Measurements from ENCODE around the gene PGAP6.
"Not testable (repeated sequence)": the region's sequence is repeated elsewhere in the genome, so short reads cannot be mapped to it uniquely, and the experiment has no call there.

PGAP6 gene

DNA sequence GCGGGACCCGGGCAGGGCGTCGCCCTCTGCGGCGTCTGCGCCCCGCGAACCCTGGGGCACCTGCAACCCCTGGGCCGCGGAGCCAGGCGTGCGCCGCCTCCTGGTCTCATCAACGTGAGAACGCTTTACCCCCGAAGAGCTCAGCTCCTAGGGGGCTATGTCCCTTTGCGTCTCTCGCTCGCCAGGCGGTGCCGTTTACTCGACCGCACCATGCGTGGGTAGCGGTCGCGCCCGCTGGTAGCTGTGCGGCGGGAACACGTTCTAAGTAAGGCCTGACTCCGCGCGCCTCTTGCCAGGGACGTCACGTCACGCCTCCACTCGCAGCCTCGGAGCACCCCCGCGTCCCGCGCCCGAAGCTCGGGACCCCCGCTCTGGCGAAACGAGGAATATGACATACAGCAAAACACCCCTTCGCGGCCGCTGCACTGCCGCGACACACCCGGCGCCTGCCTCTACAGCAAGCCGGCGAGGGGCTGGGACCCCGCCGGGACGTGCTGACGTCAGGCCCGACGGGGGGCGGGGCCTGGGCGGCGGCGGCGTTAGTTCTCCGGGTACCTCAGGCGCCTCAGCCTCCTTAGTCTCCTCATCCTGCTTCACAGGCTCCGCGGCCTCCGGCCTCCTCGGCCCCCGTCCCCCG, 43.4 kb upstream of the PGAP6 start, which contains the start of gene RAB11FIP3:
TSS of gene RAB11FIP3 (plus strand) at position 568 of the 637 bp plus-strand sequence. CDS start 358 bp downstream, outside the sequence.
- TF ChIP-seq, protein P1, sequence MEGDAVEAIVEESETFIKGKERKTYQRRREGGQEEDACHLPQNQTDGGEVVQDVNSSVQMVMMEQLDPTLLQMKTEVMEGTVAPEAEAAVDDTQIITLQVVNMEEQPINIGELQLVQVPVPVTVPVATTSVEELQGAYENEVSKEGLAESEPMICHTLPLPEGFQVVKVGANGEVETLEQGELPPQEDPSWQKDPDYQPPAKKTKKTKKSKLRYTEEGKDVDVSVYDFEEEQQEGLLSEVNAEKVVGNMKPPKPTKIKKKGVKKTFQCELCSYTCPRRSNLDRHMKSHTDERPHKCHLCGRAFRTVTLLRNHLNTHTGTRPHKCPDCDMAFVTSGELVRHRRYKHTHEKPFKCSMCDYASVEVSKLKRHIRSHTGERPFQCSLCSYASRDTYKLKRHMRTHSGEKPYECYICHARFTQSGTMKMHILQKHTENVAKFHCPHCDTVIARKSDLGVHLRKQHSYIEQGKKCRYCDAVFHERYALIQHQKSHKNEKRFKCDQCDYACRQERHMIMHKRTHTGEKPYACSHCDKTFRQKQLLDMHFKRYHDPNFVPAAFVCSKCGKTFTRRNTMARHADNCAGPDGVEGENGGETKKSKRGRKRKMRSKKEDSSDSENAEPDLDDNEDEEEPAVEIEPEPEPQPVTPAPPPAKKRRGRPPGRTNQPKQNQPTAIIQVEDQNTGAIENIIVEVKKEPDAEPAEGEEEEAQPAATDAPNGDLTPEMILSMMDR (IDR thresholded peaks at IDR 0.05; ENCODE audit: low read length, missing control alignments) = no peak

DNA sequence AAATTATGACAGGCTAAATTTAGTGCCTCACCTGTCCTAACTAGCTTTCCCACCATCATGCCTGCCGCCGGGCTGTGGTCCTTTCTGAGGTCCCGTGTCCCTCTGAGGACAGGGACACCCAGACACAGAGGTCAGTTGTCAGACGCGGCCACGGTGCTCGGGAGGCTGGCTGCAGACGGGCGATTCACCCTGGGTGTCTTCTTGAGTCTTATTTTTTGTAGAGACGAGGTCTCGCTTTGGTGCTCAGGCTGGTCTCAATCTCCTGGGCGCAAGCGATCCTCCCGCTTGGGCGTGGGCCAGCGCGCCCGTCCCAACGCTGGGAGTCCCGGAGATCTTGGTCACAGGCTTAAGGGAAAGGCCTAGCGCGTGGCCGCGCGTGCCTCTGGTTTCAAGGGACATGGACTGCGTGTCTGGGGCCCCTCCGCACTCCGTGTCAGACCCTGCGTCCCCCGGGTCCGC, 42.9 kb upstream of the PGAP6 start:
- TF ChIP-seq, protein P1 (IDR thresholded peaks at IDR 0.05; ENCODE audit: low read length, missing control alignments) = no peak
- DNase-seq (ENCODE audit: low read depth) = no peak
- H3K4me3 ChIP-seq (replicated peaks; ENCODE audit: low read depth, low read length) = peak overlapping the region; percentile 73

More for the DNA sequence above, 43.4 kb upstream of the PGAP6 start, which contains the start of gene RAB11FIP3:
- peak; percentile 74 for DNase-seq (ENCODE audit: low read depth)
- H3K4me3 ChIP-seq (replicated peaks; ENCODE audit: low read depth, low read length) = peak within 1 kb of the TSS; percentile 73

DNA sequence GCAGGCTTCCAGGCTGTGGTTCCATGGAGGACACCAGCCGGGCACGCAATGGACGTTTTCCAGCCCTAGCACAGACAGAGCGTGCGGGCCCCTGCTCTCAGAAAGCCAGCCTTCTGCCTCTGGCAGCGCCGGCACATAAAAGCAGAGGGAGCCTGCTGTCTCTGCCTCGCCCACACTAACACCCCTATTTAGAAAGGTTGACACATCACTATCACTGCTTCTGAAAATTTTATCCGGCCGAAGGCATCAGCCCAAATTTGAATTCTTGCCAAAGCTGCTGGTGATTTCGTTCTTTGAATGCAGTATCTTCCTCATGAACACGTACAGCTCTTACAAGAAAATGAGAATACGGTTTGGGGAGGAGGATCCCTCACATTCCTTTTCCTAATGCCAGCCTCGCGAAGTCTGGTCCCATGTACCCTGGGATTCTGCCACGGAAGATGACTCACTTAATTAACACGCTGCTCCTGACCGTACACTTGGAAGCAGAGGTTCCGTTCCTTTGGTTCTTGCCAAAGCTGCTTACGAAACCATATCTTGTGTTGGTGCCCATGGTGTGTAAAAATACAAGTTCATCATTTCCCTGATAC, 42.4 kb upstream of the PGAP6 start:
- peak; percentile 98 for DNase-seq (ENCODE audit: low read depth)
- peak overlapping the region; percentile 73 for H3K4me3 ChIP-seq (replicated peaks; ENCODE audit: low read depth, low read length)
- TF ChIP-seq, protein P1 (IDR thresholded peaks at IDR 0.05; ENCODE audit: low read length, missing control alignments) = no peak

DNA sequence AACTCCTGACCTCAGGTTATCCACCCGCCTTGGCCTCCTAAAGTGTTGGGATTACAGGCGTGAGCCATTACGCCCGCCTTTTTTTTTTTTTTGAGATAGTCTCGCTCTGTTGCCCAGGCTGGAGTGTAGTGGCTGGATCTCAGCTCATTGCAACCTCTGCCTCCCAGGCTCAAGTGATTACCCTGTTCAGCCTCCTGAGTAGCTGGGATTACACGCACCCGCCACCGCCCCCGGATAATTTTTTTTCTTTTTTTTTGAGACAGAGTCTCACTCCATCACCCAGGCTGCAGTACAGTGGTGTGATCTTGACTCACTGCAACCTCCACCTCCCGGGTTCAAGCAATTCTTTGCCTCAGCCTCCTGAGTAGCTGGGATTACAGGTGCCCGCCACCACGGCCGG, 40.4 kb upstream of the PGAP6 start:
- H3K4me3 ChIP-seq (replicated peaks; ENCODE audit: low read depth, low read length); DNase-seq (ENCODE audit: low read depth): not testable (repeated sequence)

DNA sequence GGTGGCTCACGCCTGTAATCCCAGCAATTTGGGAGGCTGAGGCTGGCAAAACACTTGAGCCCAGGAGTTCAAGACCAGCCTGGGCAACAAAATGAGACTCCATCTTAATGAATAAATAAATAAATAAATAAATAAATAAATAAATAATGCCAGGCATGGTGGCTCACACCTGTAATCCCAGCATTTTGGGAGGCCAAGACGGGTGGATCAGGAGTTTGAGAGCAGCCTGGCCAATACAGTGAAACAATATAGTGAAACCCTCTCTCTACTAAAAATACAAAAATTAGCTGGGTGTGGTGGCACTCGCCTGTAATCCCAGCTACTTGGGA, 33.4 kb upstream of the PGAP6 start:
- not testable (repeated sequence) for DNase-seq (ENCODE audit: low read depth); H3K4me3 ChIP-seq (replicated peaks; ENCODE audit: low read depth, low read length)

DNA sequence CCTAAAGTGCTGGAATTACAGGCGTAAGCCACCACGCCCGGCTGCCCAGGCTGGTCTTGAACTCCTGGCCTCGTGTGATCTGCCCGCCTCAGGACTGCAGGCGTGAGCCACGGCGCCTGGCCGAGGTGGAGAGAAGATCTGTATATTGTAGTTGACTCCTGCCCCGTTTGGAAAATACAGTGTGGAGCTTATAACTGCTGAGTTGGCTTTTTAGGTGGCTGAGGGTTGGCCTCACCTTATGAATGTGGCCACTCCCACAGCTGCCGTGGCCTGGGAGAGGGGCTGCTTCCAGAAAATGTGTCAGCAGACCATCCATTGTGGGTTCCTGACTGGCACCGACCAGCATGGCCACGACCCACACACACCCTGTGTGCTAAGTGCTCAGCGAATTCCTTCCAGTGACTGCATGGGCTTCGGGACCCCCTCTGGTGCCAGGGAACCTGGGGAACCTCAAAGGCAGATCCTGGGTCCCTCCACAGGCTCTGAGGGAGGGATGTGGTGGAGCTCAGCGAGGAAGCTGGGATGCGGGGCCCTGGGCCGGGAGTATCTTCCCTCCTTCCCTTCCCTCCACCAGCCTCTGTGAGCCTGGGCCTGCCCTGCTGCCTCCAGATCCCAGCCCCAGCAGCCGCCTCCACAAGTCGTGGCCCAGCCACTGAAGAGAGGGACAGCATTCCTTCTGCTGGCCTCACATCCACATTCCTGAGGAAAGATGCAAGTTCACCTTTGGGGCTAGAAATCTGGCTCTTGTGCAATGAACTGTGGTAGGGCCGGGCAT, 32.8 kb upstream of the PGAP6 start:
- TF ChIP-seq, protein P1 (IDR thresholded peaks at IDR 0.05; ENCODE audit: low read length, missing control alignments) = no peak
- no peak for DNase-seq (ENCODE audit: low read depth)

DNA sequence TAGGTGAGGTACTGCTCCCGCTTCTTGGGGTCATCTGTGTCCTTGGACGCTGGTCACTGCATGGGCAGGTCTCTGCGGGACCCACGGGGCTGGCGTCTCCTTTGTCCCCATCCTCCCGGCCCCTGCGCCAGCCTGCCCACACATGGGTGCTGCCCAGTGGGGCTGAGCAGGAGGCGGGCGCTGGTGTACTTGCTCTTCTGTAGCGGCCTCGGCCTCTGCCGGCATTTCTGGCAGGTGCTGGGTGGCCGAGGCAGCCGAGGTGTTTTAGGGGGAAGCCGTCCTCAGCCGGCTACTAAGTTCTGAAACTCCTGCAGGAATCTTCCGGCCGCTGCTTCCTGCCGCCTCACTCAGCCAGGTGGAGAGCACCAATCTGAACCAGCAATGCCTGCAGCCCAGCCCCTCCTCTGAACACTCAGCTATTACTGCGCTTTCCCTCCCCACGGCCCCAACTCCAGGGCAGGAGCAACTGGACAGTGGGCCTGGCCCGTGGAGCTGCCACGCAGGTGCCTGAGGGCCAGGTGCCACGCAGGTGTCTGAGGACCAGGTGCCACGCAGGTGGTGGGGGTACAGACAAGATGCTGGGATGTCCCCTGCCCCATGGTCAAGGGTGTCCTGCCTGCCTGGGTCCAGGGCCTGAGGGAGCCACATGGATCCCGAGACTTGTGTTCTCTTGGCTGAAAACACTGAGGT, 29.9 kb upstream of the PGAP6 start:
- H3K4me3 ChIP-seq (replicated peaks; ENCODE audit: low read depth, low read length) = no peak overlapping the region
- no peak for DNase-seq (ENCODE audit: low read depth)
- TF ChIP-seq, protein P1 (IDR thresholded peaks at IDR 0.05; ENCODE audit: low read length, missing control alignments) = no peak

More for the DNA sequence above, 32.8 kb upstream of the PGAP6 start:
- no peak overlapping the region for H3K4me3 ChIP-seq (replicated peaks; ENCODE audit: low read depth, low read length)

Measured in fibroblast of pulmonary artery (primary cell).